Spleen (tissue), 7 donors: ENCODE data around the gene KLHDC4.

Experiments used
- CTCF ChIP-seq, 11 experiments: fragments of 200-600 bp in 7 of 11; fragments of 450-650 bp in 4 of 11; sonication (generic) in 4 of 11; IDR thresholded peaks in 8 of 11; conservative IDR thresholded peaks in 3 of 11; 1 replicate in 7 of 11; 2 replicates in 4 of 11; pipeline versions ENCODE4 v1.4.0 to v1.8.0; 2016 to 2021; ENCODE audit warnings: antibody characterized with exemption in 11 of 11, inconsistent platforms in 4 of 11, mild to moderate bottlenecking in 1 of 11
- POLR2A ChIP-seq, 3 donors: fragments of 450-650 bp; IDR thresholded peaks; one replicate each; pipeline ENCODE4 v1.5.1; 2017; ENCODE audit warnings: antibody characterized with exemption in 3 of 3, mild to moderate bottlenecking in 1 of 3
- donor health status: DM: no; HTN: no; CAD: no; lungs with moderate emphysema.
- donor health status: DM: no; HTN: no; CAD: no.
- donor health status: DM: no; HTN: no; CAD: no.

- TF ChIP-seq POLR2A (IDR thresholded peaks at IDR 0.05) (no peak), CTCF (IDR thresholded peaks at IDR 0.05 in 8 of 11, conservative IDR thresholded peaks at IDR 0.05 in 3 of 11) (no peak)
Observed at GRCh38 chr16:87731607-87732006, 34.2 kb downstream of the KLHDC4 start.
